ENCODE data around the gene MS4A1.

DNA sequence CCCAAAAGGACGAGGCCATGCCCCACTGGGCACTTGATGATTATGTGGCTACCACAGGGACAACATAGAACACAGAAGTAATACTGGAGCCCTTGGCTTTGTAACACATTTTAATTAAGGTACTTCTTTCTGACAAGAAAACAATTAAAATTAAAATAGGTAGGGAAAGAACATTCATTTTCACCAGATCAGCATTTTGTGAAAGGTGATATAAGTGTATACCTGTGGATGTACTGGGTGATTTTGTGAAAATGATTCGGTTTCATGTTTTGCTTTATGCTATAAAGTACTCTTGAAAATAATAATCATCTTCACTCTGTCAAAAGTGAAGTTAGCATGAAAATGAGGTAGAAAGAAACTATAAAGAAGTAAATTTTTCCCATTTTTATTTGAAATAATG lies 37.8 kb downstream of the MS4A1 start:
- no peak for TF ChIP-seq CTCF (IDR thresholded peaks at IDR 0.05 in 8 of 11, conservative IDR thresholded peaks at IDR 0.05 in 3 of 11)
- no peak for TF ChIP-seq POLR2AphosphoS5 (IDR thresholded peaks at IDR 0.05)
